ENCODE measurements around the gene SELENOF. TPM values are rescaled to one million over a fixed set of nuclear protein-coding genes. Genes with fewer than 3 reads are reported as not detected.

SELENOF gene
- total RNA-seq, 1 experiment from 2014 or later: 175 TPM

DNA sequence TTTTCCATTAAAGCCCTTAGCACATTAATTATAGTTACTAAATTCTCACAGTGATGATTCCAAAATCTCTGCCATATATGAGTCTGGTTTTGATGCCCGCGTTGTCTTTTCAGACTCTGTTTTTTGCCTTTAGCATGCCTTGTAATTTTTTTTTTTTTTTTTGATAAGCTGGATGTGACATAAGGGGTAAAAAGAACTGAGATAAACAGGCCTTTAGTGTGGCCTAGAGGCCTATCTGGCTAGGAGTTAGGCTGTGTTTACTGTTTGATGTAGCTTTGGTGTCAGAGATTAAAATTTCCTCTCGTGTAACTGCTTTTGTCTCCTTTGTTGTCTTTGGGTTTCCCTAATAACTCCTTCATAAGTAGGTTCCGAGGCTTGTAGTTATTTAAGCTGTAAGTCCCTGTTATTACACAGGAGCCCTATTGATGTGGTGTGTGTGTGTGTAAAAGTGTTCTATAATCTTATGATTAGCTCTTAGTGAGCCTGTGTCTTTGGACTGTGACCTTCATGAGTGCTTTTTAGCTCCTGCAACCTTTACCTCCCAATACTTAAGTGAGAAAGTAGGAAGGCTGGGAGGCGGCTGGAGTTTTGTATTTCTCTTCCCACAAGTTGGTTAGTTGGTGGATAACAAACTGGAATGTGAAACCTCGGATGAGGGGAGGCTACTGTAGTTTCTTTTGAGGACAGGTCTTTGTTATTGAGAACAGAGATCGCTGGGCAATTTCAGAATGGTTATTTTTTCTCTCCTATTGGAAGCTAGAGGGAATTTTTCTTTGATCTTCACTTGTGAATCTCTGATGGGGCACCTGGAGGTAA lies 19.8 kb upstream of the SELENOF start:
- TF ChIP-seq, protein P1, sequence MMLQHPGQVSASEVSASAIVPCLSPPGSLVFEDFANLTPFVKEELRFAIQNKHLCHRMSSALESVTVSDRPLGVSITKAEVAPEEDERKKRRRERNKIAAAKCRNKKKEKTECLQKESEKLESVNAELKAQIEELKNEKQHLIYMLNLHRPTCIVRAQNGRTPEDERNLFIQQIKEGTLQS (IDR thresholded peaks at IDR 0.05): no peak
- TF ChIP-seq ZFX (IDR thresholded peaks at IDR 0.05) (no peak), FOSL1 (IDR thresholded peaks at IDR 0.05; ENCODE audit: low read depth) (no peak), SRF (IDR thresholded peaks at IDR 0.05; ENCODE audit: low read depth) (no peak), YY1 (IDR thresholded peaks at IDR 0.05; ENCODE audit: extremely low read depth, insufficient replicate concordance, low read depth, low read length) (no peak), TCF7L2 (IDR thresholded peaks at IDR 0.05; ENCODE audit: borderline replicate concordance, extremely low read depth, insufficient read depth, insufficient read length) (no peak), EZH2 (IDR thresholded peaks at IDR 0.05) (no peak)
- TF ChIP-seq, protein P2, sequence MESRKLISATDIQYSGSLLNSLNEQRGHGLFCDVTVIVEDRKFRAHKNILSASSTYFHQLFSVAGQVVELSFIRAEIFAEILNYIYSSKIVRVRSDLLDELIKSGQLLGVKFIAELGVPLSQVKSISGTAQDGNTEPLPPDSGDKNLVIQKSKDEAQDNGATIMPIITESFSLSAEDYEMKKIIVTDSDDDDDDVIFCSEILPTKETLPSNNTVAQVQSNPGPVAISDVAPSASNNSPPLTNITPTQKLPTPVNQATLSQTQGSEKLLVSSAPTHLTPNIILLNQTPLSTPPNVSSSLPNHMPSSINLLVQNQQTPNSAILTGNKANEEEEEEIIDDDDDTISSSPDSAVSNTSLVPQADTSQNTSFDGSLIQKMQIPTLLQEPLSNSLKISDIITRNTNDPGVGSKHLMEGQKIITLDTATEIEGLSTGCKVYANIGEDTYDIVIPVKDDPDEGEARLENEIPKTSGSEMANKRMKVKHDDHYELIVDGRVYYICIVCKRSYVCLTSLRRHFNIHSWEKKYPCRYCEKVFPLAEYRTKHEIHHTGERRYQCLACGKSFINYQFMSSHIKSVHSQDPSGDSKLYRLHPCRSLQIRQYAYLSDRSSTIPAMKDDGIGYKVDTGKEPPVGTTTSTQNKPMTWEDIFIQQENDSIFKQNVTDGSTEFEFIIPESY (IDR thresholded peaks at IDR 0.05; ENCODE audit: extremely low read depth, insufficient replicate concordance, low read length): no peak
- Histone ChIP-seq H3K9ac (ENCODE audit: low read length) (no peak overlapping the region), H3K36me3 (ENCODE audit: control insufficient read depth in 1 of 2, insufficient read depth in 2 of 2, low read length in 2 of 2) (no peaks in the 10 kb centered on the region), H3K9me2 (ENCODE audit: insufficient read depth) (no peaks in the 10 kb centered on the region), H2AFZ (ENCODE audit: low read depth, low read length, poor library complexity, severe bottlenecking) (no peak overlapping the region), H3K4me1 (ENCODE audit: control insufficient read depth in 1 of 2, insufficient read depth in 2 of 2, low read length in 2 of 2) (peaks cover 7 to 9% of the 10 kb centered on the region in 2 experiments), H3K27ac (ENCODE audit: low read depth, low read length) (no peak overlapping the region), H3K4me2 (ENCODE audit: low read length) (no peak overlapping the region), H3K9me3 (ENCODE audit: control insufficient read depth in 1 of 2, insufficient read depth in 1 of 2, low read depth in 1 of 2, low read length in 2 of 2) (no peaks in the 10 kb centered on the region), H3K27me3 (ENCODE audit: insufficient read depth, low read length) (no peaks in the 10 kb centered on the region), H3K4me3 (replicated peaks in 1 of 2; ENCODE audit: low read depth in 1 of 2, low read length in 2 of 2) (no peak overlapping the region), H4K20me1 (ENCODE audit: insufficient read depth) (peaks cover 4% of the 10 kb centered on the region; the same call in 1 of the 2 replicates), H3K79me2 (ENCODE audit: insufficient read depth, low read length) (peaks cover 51% of the 10 kb centered on the region; the same call in 1 of the 2 replicates)
- intact Hi-C loops (cut with micrococcal nuclease): no loop called here
- CTCF ChIA-PET: no interaction called here
- RAD21 ChIA-PET (ENCODE audit: low non-redundant PET in 1 of 2, low total read pairs in 2 of 2, uncharacterized antibody in 2 of 2, unreplicated experiment in 2 of 2): no interaction called here
- POLR2A ChIA-PET: no interaction called here
- no TSS peak for BruUV-seq (replicated peaks)
- DNase-seq (ENCODE audit: low read depth, low spot score) (no peak), ATAC-seq (no peak)
